GM18868 (cell line): ENCODE results near the gene CD22.
A peak's percentile ranks its signal among the peaks of the same experiment; 100 is the strongest.

Experiments
- ATAC-seq: cut with Tn5 transposase; IDR thresholded peaks from one replicate; pipeline ENCODE4 v1.9.1; 2021; ENCODE audit warnings: mild to moderate bottlenecking, moderate library complexity; ENCODE audit not compliant: unreplicated experiment

CD22 gene

GRCh38 chr19:35313587-35313986, 15.4 kb upstream of the CD22 start:
- ATAC-seq, result no peak

GRCh38 chr19:35314031-35314430, 15.0 kb upstream of the CD22 start:
- ATAC-seq, result no peak

GRCh38 chr19:35314858-35315470, 14.0 kb upstream of the CD22 start:
- ATAC-seq, result no peak

- no peak for ATAC-seq
Measured at GRCh38 chr19:35315883-35316282, 13.1 kb upstream of the CD22 start.

- no peak for ATAC-seq
Measured at GRCh38 chr19:35316560-35316959, 12.4 kb upstream of the CD22 start.

- no peak for ATAC-seq
Measured at GRCh38 chr19:35317464-35318043, 11.4 kb upstream of the CD22 start.

- no peak for ATAC-seq
Measured at GRCh38 chr19:35318679-35319448, 10.1 kb upstream of the CD22 start.

GRCh38 chr19:35320065-35320713, 8.8 kb upstream of the CD22 start:
- ATAC-seq, result no peak

GRCh38 chr19:35321291-35321690, 7.7 kb upstream of the CD22 start:
- no peak for ATAC-seq

GRCh38 chr19:35322014-35322413, 7.0 kb upstream of the CD22 start:
- no peak for ATAC-seq

GRCh38 chr19:35327642-35328041, 1.3 kb upstream of the CD22 start:
- no peak for ATAC-seq

- ATAC-seq, result no peak
Measured at GRCh38 chr19:35329323-35329722, 336 bp downstream of the CD22 start.

GRCh38 chr19:35330475-35330874, 1.5 kb downstream of the CD22 start:
- ATAC-seq, result peak; percentile 46

- ATAC-seq, result no peak
Measured at GRCh38 chr19:35331551-35332214, 2.7 kb downstream of the CD22 start.

GRCh38 chr19:35332817-35333216, 3.8 kb downstream of the CD22 start:
- no peak for ATAC-seq

GRCh38 chr19:35334144-35334753, 5.3 kb downstream of the CD22 start:
- ATAC-seq, result no peak

GRCh38 chr19:35336166-35336955, 7.4 kb downstream of the CD22 start:
- ATAC-seq, result no peak

GRCh38 chr19:35337097-35337983, 8.4 kb downstream of the CD22 start:
- no peak for ATAC-seq

GRCh38 chr19:35337984-35338296, 9.0 kb downstream of the CD22 start:
- no peak for ATAC-seq
